Activated T-cell treated with anti-CD3 and anti-CD28 coated beads, Interleukin-2, amount 50 U/mL, for 48 hours (primary cell): ENCODE data around the gene VSTM5.
"Not testable (repeated sequence)": the region's sequence is repeated elsewhere in the genome, so short reads cannot be mapped to it uniquely, and the experiment has no call there.

Experiments
- DNase-seq, 2 experiments: peaks; one replicate each; pipeline ENCODE4 v3.0.0-alpha.2; 2020

Gene VSTM5

GRCh38 chr11:93784935-93785360 is 65.5 kb downstream of the VSTM5 start:
- DNase-seq: no peak

- peak; percentile 92 for DNase-seq
These were observed 66.1 kb downstream of the VSTM5 start, which contains the start of gene MED17 for GRCh38 chr11:93784145-93784934. TSS of gene MED17 (plus strand) at chr11:93784282. CDS start at chr11:93784514, 232 bp downstream.

- DNase-seq: no peak
These were observed 66.7 kb downstream of the VSTM5 start for GRCh38 chr11:93783765-93784144.

GRCh38 chr11:93783362-93783761 is 67.1 kb downstream of the VSTM5 start:
- DNase-seq: no peak

GRCh38 chr11:93775289-93775688 is 75.1 kb downstream of the VSTM5 start:
- DNase-seq: peak in 1 of 2 experiments; percentile 26

GRCh38 chr11:93774560-93774959 is 75.9 kb downstream of the VSTM5 start:
- DNase-seq: not testable (repeated sequence)

GRCh38 chr11:93773601-93774200 is 76.7 kb downstream of the VSTM5 start:
- no peak for DNase-seq

GRCh38 chr11:93773045-93773477 is 77.4 kb downstream of the VSTM5 start:
- DNase-seq: no peak

- no peak for DNase-seq
These were observed 78.3 kb downstream of the VSTM5 start for GRCh38 chr11:93772123-93772522.

- DNase-seq: no peak
These were observed 80.3 kb downstream of the VSTM5 start for GRCh38 chr11:93770160-93770559.
